NCI-H2227 treated with DMSO at 0.1 percent for 48 hours (cell line): ENCODE measurements around the gene ARHGAP40.

Experiments used
- DNase-seq: peaks from one replicate; lab custom pipeline; 2025; lab: John Stamatoyannopoulos, UW

The ARHGAP40 gene

DNA sequence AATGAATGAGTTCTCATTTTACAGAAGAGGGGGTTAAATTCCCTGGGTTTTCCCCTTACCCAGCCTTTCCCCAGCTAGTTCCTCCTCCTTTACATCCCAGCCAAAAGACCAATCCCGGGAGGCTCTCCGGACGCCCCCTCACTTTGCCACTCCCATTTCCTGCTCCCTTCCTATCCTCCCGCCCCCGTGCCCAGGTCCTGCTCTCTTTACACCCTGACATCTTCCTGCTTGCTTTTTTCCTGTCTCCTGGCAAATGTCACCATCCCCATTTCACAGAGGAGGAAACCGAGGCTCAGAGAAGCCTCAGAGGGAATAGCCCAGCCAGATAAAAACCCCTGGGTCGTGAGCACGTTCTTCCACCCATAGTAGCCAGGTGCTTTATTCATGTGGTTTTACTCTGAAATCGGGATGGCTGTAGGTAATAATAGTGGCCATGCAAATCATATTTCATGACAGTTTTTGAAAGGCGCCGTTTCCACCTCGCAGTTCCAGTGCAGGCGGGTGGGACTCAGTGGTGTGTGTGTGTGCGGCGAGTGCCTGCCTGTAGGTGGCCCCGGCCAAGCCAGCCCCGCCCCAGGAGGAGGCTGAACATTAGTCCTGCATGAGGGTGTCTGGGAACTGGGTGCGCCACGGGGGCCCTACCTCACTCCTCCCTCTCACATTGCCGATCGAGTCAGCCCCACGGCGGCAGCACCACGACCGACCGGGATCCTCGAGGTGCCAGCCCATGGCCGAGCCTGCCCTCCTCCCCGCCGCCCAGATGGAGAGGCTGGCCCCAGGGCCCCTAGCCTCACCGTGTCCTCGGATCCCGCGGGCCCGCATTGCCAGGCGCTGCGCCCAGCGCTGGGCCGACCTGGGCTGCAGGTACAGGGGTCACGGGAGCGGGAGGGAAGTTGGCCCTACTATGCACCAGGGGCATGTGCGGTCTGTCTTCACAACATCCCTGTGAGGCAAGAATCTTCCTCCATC, at the start of gene ARHGAP40:
Gene ARHGAP40 (plus strand): TSS at position 594 of the 969 bp plus-strand sequence.
- no peak for DNase-seq

DNA sequence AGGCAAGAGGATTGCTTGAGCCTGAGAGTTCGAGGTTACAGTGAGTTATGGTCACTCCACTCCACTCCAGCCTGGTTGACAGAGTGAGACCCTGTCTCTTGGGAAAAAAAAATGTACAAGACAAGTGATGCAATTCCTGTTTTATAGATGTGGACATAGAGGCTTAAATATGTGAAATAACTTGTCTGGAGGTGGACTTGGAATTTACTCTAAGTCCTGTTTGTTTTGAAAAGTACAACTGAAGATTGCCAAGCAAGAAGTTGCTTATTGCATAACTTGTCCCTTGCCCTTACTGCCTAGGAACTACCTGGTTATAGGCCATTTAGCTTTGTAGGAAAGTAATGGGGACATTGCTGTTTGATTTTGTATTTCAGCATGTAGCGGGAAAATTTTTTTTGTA, 46.6 kb upstream of the ARHGAP40 start:
- no peak for DNase-seq

- DNase-seq, result no peak
These were observed 46.2 kb upstream of the ARHGAP40 start for GRCh38 chr20:38555395-38555794.

DNA sequence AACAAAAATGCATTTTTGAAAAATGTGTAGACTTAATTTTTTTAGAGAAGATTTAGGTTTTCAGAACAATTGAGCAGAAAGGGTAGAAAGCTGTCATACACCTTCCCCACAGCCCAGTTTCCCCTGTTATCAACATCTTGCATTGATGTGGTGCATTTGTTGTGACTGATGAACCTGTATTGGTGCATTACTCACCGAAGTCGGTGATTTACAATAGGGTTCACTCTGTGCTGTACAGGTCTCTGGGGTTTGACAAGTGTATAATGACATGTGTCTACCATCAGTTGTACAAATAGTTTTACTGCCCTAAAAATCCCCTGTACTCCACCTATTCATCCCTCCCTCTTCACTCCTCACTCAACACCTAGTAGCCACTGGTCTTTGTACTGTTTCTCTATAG, 44.4 kb upstream of the ARHGAP40 start:
- no peak for DNase-seq

DNA sequence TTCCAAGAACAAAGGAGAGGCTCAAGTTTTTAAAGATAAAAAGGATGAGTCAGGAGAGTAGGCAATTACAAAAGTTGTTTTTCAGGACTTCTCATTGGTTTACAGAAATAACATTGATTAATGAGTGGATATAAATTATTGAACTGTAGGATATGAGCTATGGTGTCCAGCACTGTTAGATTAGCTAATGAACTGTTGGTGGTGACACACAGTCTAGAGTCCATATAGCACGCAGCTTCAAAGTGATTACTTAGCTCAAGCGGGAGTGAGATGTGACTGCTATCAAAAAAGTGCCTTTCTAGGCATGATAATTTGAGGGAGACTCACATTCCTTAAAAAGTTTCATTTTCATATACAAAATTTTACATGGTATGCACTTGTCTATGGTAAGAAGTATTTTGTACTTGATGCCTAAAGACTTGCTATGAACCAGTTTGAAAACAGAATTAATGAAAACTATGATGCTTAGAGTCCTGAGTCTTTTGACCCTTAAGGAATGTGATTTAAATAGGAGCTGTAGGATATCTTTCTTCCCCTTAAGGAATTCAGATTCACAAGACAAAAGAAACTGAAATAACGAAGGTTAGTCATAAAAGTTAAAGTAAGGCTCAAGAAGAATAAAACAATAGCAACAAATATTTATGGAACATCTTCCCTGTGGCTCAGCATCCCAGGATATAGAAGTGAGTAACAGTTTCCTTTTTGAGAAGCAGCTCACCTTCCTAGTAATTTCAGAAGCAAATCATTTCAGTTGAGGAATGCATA, 42.8 kb upstream of the ARHGAP40 start:
- DNase-seq, result no peak

- DNase-seq, result no peak
These were observed 41.8 kb upstream of the ARHGAP40 start for GRCh38 chr20:38559764-38560163.

- no peak for DNase-seq
These were observed 37.7 kb upstream of the ARHGAP40 start for GRCh38 chr20:38563802-38564431.

- no peak for DNase-seq
These were observed 36.9 kb upstream of the ARHGAP40 start for GRCh38 chr20:38564680-38565079.

DNA sequence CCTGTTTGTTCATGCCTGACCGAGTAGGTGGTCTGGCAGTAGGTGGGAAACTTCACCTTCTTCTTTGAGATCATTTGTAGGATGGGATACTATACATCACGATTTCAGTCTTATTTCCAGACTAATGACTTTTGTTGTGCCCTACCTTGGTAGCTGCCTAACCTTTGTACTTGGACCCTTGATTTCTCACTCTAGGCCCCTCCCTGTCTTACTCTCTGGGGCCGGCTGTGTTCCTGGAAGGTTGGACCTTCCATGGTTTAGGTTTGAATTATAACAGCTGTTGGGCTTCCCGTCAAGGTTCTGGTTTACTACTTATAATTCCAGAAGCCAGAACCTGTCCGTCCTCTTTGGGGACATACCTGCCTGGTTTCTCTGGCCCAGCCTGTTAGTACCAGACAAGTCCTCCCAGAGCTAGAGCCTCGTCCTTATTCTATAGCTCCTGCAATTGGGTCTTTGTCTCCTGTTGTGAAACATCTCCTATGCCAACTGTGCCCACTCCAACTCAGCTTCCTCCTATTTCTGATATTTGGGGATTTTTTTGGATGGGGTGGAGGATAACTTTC, 35.5 kb upstream of the ARHGAP40 start:
- no peak for DNase-seq

DNA sequence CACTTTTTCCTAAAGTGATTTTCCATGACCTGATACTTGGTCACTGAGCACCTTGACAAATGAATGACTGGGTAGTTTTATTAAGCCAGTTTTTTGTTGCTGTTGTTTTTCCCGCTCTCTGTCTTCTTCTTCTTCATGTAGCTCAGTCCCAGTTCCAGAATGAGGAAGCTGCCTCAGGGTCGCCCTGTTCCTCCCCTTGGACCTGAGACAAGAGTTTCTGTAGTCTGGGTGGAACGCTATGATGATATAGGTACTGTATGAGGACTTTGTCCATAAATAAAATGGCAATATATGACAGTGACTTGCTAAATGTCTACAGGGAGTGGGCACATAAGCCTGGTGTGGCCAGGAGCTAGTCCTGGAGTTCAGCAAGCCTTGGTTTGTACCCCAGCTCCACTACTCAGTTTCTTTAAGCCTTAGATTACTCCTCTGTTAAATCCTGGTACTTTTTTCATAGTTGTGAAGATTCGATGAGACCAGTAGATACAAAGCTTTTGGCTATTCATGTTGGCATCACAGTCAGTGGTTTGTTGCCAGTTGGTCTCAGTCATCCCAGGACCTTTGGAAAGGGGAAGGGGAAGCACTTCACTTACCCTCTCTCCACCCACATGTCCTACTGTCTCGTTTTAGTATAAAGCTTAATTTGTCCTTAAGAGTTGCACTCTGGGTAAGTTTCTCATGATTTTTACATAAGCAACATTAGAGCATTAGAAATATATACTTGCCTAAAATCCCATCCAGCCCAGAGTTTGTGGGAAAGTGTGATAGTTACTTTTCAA, 31.7 kb upstream of the ARHGAP40 start:
- no peak for DNase-seq

- DNase-seq, result no peak
These were observed 28.2 kb upstream of the ARHGAP40 start for GRCh38 chr20:38573413-38573812.

DNA sequence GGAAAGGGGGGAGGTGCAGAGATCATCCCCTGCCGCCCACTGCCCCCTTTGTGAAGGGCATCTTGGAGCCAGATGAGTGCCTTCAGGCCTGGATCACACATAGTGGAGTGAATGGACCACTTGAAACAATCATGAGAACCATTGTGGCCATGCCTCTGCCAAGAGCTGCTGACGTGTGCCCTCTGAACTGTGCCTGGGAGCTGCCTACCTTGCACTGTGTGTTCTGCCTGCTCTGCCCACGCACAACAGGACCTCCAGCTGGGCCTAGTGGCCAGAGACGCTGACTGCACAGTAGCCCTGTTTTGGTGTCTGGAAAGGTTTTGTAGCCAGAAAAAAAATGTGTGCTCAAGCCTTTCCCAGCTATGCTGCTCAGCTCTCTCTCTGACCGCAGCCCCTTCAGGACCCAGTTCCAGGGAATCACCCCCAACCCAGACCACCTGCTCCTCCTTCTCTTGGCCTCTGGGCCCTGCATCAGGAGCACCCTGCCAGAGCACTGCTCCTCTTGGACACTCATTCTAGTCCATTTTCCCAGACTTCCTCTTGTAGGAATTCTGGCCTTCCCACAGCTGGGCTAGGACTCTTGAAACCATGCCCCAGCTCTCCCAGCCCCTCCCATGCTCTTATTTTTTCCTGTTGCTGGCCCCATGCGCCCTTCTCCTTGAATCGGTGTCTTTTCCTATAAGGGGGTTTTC, 22.2 kb upstream of the ARHGAP40 start:
- no peak for DNase-seq

DNA sequence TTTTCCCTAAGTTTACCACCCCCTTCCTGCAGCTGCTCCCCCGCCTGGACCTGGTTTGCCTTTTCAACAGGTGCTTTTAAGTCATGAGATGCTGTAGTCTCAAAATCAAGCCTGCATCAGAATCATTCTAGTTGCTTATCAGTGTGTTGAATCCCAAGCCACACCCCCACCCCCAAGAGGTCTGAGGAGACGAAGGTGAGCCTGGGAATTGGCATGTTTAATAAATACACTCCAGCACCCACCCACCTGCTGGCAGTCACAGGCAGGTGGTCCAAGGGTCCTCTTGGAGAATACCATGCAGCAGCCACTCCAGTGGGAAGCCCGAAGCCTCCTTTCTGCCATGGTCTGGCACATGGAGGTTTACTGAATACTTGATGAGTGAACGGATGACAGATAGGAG, 21.7 kb upstream of the ARHGAP40 start:
- DNase-seq, result no peak

DNA sequence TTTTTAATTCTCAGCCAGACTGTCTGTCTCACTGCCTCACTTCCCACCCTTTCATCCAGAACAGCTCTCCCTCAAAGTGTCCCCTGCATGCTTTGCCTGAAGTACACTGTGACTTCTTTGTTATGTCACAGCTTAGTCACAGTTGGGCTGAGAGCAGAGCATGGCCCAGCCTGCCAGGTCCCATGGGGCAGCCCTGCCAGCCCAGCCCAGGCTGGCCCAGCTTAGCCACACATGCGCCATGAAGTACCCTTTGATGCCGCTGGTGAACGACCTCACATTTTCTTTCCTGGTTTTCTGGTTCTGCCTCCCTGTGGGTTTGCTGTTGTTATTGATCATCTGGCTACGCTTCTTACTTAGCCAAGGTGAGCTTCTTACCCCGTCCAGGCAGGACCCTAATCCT, 20.6 kb upstream of the ARHGAP40 start, which contains the start of gene ADIG:
Gene ADIG (plus strand): TSS at position 185 of the 400 bp plus-strand sequence. CDS start 54 bp downstream, at position 239.
- no peak for DNase-seq

DNA sequence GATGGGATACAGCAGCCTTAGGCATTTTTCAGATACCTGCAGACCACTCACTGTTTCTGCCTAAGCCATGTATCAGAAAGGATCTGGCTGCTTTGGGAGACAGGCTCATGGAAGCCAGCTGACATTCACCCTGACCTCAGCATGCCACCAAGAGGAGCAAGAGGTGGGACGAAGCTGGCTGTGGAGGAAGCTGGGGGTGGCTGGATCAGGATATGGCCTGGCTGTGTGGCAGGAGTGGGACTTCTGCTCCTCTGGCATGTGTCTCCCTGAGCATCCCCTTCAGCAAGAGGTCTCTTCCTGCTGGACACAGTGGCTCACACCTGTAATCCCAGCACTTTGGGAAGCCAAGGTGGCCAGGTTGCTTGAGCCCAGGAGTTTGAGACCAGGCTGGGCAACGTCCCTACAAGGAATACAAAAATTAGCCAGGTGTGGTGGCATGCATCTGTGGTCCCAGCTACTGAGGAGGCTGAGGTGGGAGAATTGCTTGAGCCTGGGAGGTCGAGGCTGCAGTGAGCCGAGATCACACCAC, 19.7 kb upstream of the ARHGAP40 start:
- no peak for DNase-seq

GRCh38 chr20:38583306-38583705, 18.3 kb upstream of the ARHGAP40 start:
- DNase-seq, result no peak

- DNase-seq, result no peak
These were observed 17.4 kb upstream of the ARHGAP40 start for GRCh38 chr20:38584099-38584763.

DNA sequence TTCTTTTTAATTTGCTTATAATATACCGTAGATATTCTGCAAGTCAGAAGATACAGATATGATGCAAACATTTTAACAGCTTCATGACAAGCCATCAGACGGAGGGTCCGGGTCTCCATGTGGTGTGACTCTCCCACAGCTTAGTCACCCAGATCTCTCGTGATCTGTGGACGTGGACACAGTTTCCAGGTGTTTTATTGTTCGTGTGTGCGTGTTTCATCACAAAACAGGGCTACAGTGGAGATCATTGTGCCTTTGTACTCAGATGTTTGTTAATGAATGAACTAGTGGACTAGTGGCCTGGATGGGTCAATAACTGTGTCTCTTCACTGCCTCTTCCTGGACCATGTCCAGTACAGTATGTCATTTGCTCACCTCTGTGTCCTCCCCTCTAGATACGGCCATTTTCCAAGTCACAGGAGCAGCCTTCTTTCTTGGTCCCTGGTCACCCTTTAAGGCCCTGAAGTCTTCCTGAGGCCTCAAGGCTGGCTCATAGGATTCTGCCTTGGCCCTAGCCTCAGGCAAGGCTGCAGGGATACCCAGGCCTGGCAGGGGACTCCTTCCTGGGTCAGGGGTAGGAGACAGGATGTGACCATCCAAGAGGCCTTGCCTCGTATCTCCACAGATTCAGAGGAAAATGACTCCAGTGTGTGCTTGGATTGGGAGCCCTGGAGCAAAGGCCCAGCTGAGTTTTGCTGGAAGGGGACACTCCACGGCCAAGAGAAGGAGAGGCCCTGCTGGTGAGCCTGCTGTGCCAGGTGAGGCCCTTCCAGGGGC, 16.0 kb upstream of the ARHGAP40 start:
- no peak for DNase-seq

DNA sequence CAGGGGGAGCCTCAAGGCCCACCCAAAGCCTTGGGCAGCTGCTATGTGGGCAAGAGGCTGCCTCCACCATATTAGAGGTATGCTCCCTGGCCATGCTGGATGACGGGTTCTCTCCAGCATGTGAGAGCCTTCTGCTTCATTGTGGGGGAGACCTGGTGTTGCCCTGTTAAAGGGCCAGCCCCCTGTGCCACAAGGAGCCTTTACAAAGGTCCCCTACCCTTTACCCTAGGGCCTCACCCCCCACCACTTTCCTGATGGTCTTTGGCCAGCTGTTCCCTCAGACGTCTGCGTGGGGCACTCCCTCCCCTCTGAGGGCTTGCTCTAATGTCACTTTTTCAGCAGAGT, 15.5 kb upstream of the ARHGAP40 start:
- no peak for DNase-seq
